GM18505 (cell line): Measurements from ENCODE around the gene ASB7.
"Not testable (repeated sequence)": the region's sequence is repeated elsewhere in the genome, so short reads cannot be mapped to it uniquely, and the experiment has no call there.

Experiments
- ATAC-seq: cut with Tn5 transposase; IDR thresholded peaks from one replicate; pipeline ENCODE4 v1.9.1; 2021; ENCODE audit not compliant: unreplicated experiment
- POLR2A ChIP-seq: IDR thresholded peaks from 4 replicates; pipeline ENCODE4 v1.6.1; 2011; ENCODE audit warnings: borderline replicate concordance; ENCODE audit not compliant: insufficient read depth, insufficient read length; ENCODE audit errors: extremely low read depth

ASB7 gene

DNA sequence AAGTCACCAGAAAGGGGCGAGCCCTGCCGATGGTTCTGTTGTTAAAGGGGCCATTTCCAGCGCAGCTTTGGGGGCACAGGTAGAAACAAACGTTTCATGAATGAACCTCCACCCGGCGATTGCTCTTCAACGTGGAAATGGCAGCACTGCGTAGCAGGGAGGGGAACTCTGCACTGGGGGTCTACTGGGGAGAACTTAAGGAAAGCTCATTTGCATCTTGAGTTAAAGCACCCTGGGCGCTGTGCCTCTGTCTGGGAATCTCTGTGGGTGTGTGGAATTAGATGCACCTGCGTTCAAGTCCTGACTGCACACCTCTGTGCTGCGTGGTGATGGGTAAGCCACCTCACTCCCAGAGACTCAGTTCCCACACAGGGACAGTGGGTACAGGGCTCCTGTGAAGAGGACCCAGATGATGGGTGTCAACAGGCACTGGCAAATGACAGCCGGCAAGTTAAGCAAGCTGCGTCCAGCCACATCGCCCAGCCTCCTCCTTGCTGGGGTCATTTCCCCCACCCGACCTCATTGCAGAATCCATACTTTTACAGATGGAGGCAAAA, 68.8 kb downstream of the ASB7 start:
- ATAC-seq: no peak
- TF ChIP-seq POLR2A: no peak

- no peak for ATAC-seq
Measured at GRCh38 chr15:100671858-100672543, 69.6 kb downstream of the ASB7 start.

DNA sequence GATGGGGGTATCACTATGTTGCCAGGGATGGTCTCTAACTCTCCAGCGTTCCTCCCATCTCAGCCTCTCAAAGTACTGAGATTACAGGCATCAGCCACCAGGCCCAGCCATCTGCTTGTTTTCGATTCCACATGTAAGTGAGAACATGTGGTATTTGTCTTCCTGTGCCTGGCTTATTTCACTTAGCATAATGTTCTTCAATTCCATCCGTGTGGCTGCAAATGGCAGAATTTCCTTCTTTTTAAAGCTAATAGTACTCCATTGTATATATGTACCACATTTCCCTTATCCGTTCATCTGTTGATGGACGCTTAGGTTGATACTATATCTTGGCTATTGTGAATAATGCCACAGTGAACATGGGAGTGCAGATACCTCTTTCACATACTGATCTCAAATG, 70.6 kb downstream of the ASB7 start:
- ATAC-seq: no peak
- no peak for TF ChIP-seq POLR2A

More at GRCh38 chr15:100671858-100672543, 69.6 kb downstream of the ASB7 start:
- no peak for TF ChIP-seq POLR2A

DNA sequence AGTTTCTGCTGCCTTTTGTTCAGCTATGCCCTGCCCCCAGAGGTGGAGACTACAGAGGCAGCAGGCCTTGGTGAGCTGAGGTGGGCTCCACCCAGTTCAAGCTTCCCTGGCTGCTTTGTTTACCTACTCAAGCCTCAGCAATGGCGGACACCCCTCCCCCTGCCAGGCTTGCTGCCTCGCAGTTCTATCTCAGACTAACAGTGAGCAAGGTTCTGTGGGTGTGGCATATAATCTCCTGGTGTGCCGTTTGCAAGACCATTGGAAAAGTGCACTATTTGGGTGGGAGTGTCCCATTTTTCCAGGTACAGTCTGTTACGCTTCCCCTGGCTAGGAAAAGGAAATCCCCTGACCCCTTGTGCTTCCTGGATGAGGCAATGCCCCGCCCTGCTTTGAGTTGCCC, 76.8 kb downstream of the ASB7 start:
- not testable (repeated sequence) for ATAC-seq

DNA sequence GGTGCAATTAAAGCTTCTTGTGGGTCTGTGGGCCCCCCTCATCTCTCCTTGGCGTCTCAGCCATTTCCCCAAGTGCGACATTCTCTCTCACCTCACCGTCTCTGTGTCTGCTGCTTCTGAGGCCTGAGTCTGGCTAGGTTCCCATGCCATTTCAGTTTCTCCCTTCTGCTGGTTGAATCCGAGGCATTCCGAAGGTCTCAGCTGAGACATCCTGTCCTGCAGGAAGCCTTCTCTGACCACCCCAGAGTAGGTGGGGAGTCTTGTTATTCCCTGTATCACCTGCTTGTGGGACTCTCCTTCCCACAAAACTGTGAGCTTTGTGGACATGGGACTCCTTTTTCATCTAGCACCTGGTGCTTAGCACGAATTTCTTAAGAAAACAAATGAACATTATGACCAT, 78.3 kb downstream of the ASB7 start:
- TF ChIP-seq POLR2A: no peak
- no peak for ATAC-seq

- TF ChIP-seq POLR2A: no peak
- ATAC-seq: no peak
Measured at GRCh38 chr15:100681335-100681746, 79.0 kb downstream of the ASB7 start.

DNA sequence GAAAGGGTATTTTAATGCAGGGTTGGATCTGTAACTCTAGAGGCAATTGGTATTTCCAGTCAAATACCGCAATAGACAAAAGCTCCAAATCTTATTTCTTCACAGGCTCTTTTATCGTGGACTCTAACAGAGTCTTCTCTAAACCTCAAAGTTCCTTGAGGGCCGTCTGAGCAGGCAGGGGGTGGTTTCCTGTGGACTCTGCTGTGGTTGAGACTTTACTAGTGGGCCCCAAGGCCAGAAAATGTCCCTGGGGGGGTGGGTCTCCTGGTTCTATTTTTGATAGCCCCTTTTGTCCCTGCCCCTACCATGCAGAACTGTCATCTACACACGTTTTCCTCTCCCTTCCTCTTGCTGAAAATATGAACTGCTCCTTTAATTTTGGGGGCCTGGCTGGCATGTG, 80.1 kb downstream of the ASB7 start:
- TF ChIP-seq POLR2A: no peak

GRCh38 chr15:100683434-100683833, 81.0 kb downstream of the ASB7 start:
- TF ChIP-seq POLR2A: no peak
- no peak for ATAC-seq

More for the DNA sequence above, 80.1 kb downstream of the ASB7 start:
- no peak for ATAC-seq

GRCh38 chr15:100684591-100684990, 82.2 kb downstream of the ASB7 start:
- TF ChIP-seq POLR2A: no peak

DNA sequence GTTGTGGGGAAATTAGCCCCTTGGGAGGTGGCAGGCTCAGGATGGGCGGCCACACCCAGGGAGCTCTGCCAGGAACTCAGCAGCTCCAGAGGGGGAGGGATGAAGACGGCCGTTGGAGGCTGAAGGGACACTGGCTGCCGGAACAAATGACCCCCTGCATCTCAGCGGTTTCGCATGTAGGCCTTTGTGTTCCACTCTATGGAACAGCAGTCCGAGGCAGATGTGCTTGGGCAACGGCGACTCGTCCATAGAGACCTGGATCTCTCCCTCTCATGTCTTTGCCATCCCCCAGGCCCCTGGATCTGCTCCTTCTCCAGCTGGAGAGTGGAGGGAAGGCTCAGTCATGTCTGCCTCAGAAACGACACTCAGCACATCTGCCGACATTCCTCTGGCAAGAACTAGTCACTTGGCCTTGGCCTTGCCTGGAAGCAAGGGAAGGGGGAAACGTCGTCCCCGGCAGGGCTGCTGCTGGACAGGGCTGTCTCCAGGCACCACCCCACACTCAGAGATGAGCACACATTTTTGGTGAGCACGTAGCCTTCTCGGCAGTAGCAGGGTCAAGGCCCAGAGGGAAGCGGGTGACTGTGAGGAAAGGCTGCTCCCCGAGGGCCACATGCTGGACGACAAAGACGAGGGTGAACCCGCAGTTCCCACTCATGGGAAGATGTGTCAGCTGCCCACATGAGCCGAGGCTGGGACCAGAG, 83.8 kb downstream of the ASB7 start:
- no peak for TF ChIP-seq POLR2A
- ATAC-seq: no peak

More at GRCh38 chr15:100684591-100684990, 82.2 kb downstream of the ASB7 start:
- ATAC-seq: no peak

DNA sequence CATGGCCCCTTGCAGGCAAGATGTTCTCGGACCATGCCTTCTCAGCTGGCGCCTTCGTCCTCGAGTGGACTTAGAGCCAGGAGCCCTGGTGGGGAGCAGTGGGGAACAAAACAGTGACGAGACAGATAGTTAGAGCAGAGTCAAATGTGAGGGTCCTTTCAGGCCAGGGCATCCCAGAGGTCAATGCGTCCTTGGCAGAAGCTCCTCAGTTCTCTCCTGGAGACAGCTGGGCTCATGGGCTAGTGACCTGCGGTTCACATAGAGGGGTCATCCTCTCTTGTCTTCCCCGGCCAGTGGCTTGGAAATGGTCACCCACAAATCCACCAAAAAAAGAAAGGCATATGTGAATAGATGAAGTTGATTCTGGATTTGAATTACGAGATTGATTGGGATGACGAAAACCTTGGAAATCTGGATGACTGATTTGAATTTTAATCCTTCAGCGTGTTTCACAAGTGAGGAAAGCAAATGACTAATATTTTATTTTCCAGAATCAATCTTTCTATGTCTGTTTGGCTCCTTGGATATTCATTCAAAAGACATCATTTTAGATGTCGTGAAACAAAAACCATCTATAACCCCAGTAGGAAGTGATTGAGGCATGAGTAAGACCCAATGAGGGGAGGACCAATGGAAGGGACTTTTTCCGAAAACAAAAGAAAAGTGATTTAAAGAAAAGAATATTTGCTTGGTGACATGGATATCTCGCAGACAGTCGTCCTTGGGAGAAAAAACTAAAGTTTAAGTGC, 84.5 kb downstream of the ASB7 start:
- ATAC-seq: no peak
- TF ChIP-seq POLR2A: no peak

DNA sequence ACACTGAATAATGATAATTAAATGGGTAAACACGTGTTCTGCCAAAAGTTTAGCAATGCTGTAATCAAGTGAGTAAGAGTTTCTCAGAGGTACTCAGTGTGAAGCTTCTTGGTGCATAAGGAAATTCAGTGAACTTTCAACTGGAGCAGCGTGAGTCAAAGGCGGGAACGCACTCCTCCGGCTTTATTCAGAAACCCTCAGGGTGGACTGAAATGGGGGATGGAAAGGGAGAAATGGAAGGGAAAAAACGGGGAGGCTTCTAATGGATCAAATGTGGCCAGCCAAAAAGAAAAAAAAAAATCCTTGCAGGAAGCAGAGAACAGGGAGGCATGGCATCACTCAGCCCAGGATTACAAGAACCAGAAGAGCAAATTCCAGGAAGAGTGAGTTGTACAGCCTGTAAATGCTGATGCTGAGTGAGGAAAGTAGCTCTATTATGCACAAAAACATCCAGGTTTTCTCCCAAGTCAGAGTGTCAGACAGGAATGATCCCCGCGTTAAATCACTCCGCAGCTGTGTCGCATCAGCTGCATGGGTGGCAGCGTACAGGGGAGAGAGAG, 85.3 kb downstream of the ASB7 start:
- TF ChIP-seq POLR2A: no peak
- ATAC-seq: no peak

DNA sequence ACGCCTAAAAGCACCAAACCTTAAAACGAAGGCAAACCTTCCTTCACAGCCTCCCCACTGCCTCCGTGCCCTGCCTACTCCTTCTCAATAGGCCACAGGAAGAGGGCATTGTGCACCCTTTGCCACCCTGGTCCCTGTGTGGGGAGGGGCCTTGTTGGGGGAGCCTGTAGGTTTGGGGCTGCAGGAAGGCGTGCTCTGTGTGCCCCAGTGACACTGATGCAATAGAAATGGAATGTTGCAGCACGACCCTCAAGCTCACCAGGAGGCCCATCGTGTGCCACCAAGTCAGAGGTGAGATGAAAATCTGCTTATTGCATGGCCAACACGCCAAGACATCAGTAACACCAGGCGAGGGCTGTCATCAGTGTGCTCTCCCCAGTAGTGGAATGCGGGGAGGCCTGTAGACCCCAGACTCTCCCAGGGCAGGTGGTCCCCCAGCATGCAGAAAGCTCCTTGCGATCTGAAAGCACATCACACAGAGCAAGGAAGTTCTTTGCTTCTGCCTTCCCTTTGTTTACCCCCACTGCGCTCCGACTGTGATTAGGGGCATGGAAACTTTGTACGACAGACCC, 86.2 kb downstream of the ASB7 start:
- no peak for ATAC-seq
- no peak for TF ChIP-seq POLR2A

GRCh38 chr15:100689131-100689899, 86.9 kb downstream of the ASB7 start:
- no peak for TF ChIP-seq POLR2A
- ATAC-seq: no peak
